Measurements from ENCODE around the gene RILP. TPM values are rescaled to one million over a fixed set of nuclear protein-coding genes. Genes with fewer than 3 reads are reported as not detected.
"Not testable (repeated sequence)": the region's sequence is repeated elsewhere in the genome, so short reads cannot be mapped to it uniquely, and the experiment has no call there.

The RILP gene
- 7.9 and 12.8 TPM in 2 replicates for total RNA-seq

GRCh38 chr17:1649844-1650501 is at the start of gene RILP:
Gene RILP (minus strand): TSS chr17:1649866. CDS start chr17:1649804, 62 bp downstream.
- no peak for TF ChIP-seq CTCF (IDR thresholded peaks at IDR 0.05; ENCODE audit: insufficient read depth, low read length, poor library complexity, severe bottlenecking)
- no peaks in the 10 kb centered on the region for H3K27me3 ChIP-seq (ENCODE audit: control insufficient read depth, insufficient read depth, low read length)
- H3K4me3 ChIP-seq (ENCODE audit: low read depth, low read length) = peak within 1 kb of the TSS; percentile 48
- no peak for DNase-seq (ENCODE audit: low read depth)
- H3K36me3 ChIP-seq (ENCODE audit: control insufficient read depth, insufficient read depth, low read length) = peaks cover 9% of the 10 kb centered on the region

GRCh38 chr17:1697681-1698080 is 48.0 kb upstream of the RILP start:
- no peak for DNase-seq (ENCODE audit: low read depth)
- Histone ChIP-seq H3K4me3 (ENCODE audit: low read depth, low read length) (no peak overlapping the region), H3K36me3 (ENCODE audit: control insufficient read depth, insufficient read depth, low read length) (no peaks in the 10 kb centered on the region), H3K27me3 (ENCODE audit: control insufficient read depth, insufficient read depth, low read length) (no peaks in the 10 kb centered on the region)
- TF ChIP-seq CTCF (IDR thresholded peaks at IDR 0.05; ENCODE audit: insufficient read depth, low read length, poor library complexity, severe bottlenecking) = no peak

GRCh38 chr17:1695365-1695764 is 45.7 kb upstream of the RILP start:
- no peak for TF ChIP-seq CTCF (IDR thresholded peaks at IDR 0.05; ENCODE audit: insufficient read depth, low read length, poor library complexity, severe bottlenecking)
- DNase-seq (ENCODE audit: low read depth) = no peak
- Histone ChIP-seq H3K36me3 (ENCODE audit: control insufficient read depth, insufficient read depth, low read length) (no peaks in the 10 kb centered on the region), H3K4me3 (ENCODE audit: low read depth, low read length) (no peak overlapping the region), H3K27me3 (ENCODE audit: control insufficient read depth, insufficient read depth, low read length) (no peaks in the 10 kb centered on the region)

- DNase-seq (ENCODE audit: low read depth) = no peak
- no peak for TF ChIP-seq CTCF (IDR thresholded peaks at IDR 0.05; ENCODE audit: insufficient read depth, low read length, poor library complexity, severe bottlenecking)
- Histone ChIP-seq H3K27me3 (ENCODE audit: control insufficient read depth, insufficient read depth, low read length) (no peaks in the 10 kb centered on the region), H3K4me3 (ENCODE audit: low read depth, low read length) (no peak overlapping the region), H3K36me3 (ENCODE audit: control insufficient read depth, insufficient read depth, low read length) (no peaks in the 10 kb centered on the region)
Measured at GRCh38 chr17:1693339-1693738, 43.7 kb upstream of the RILP start.

GRCh38 chr17:1690544-1691221 is 41.0 kb upstream of the RILP start:
- Histone ChIP-seq H3K4me3 (ENCODE audit: low read depth, low read length) (no peak overlapping the region), H3K27me3 (ENCODE audit: control insufficient read depth, insufficient read depth, low read length) (no peaks in the 10 kb centered on the region), H3K36me3 (ENCODE audit: control insufficient read depth, insufficient read depth, low read length) (no peaks in the 10 kb centered on the region)
- TF ChIP-seq CTCF (IDR thresholded peaks at IDR 0.05; ENCODE audit: insufficient read depth, low read length, poor library complexity, severe bottlenecking) = no peak
- no peak for DNase-seq (ENCODE audit: low read depth)

GRCh38 chr17:1688405-1688804 is 38.7 kb upstream of the RILP start:
- not testable (repeated sequence) for H3K36me3 ChIP-seq (ENCODE audit: control insufficient read depth, insufficient read depth, low read length); H3K4me3 ChIP-seq (ENCODE audit: low read depth, low read length); H3K27me3 ChIP-seq (ENCODE audit: control insufficient read depth, insufficient read depth, low read length); DNase-seq (ENCODE audit: low read depth)
